ENCODE data around the gene SLC24A3.

The SLC24A3 gene

GRCh38 chr20:19335916-19336315 is 123.5 kb downstream of the SLC24A3 start:
- no peak for TF ChIP-seq CTCF (IDR thresholded peaks at IDR 0.05; ENCODE audit: insufficient read depth, low read length, poor library complexity, severe bottlenecking)
- DNase-seq (ENCODE audit: extremely low read depth, insufficient read length): no peak

DNA sequence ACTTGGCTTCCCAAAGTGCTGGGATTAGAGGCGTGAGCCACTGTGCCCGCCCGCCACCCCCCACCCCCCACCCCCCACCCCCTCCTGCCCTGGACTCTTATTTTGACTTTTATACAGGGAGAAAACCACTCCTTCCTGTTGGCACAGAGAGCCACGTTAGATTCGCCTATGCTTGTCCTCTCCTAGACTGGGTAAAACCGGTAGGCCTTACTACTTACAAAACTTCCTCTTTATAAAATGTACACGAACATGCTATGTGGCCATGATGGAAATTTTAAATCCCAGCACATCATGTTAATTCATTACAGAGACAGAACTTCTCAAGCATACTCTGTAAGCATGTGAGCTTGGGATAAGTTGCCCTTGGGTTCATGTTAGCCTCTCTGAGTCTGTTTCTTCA is 124.2 kb downstream of the SLC24A3 start:
- DNase-seq (ENCODE audit: extremely low read depth, insufficient read length): no peak
- Histone ChIP-seq H3K4me3 (replicated peaks; ENCODE audit: low read depth, low read length) (no peak overlapping the region), H3K36me3 (ENCODE audit: control insufficient read depth, insufficient read depth, low read length) (no peaks in the 10 kb centered on the region), H3K27me3 (replicated peaks; ENCODE audit: control insufficient read depth, insufficient read depth, low read length) (peaks cover 2% of the 10 kb centered on the region; the same call in 1 of the 2 replicates)
- TF ChIP-seq CTCF (IDR thresholded peaks at IDR 0.05; ENCODE audit: insufficient read depth, low read length, poor library complexity, severe bottlenecking): no peak

More at GRCh38 chr20:19335916-19336315, 123.5 kb downstream of the SLC24A3 start:
- Histone ChIP-seq H3K36me3 (ENCODE audit: control insufficient read depth, insufficient read depth, low read length) (no peaks in the 10 kb centered on the region), H3K27me3 (replicated peaks; ENCODE audit: control insufficient read depth, insufficient read depth, low read length) (peaks cover 2% of the 10 kb centered on the region; the same call in 1 of the 2 replicates), H3K4me3 (replicated peaks; ENCODE audit: low read depth, low read length) (no peak overlapping the region)

DNA sequence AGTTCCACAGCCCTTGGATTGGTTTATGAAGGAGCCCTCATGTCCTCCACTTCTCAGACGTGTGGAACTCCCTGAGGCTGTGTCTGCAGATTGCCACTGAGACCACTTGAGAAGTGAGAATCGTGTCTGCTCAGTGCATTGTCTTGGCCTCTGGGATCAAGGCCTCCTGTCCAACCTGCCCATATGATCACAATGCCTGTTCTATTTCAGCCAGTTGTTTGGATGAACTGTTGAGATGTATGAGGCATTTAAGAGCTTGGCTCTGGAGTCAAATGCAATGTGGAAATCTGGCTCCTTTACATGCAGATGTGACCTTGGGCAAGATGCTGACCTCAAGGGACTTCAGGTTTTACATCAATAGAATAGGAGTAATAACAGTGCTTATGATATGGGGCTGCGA is 125.9 kb downstream of the SLC24A3 start:
- Histone ChIP-seq H3K36me3 (ENCODE audit: control insufficient read depth, insufficient read depth, low read length) (no peaks in the 10 kb centered on the region), H3K27me3 (replicated peaks; ENCODE audit: control insufficient read depth, insufficient read depth, low read length) (peaks cover 2% of the 10 kb centered on the region; the same call in 1 of the 2 replicates), H3K4me3 (replicated peaks; ENCODE audit: low read depth, low read length) (no peak overlapping the region)
- TF ChIP-seq CTCF (IDR thresholded peaks at IDR 0.05; ENCODE audit: insufficient read depth, low read length, poor library complexity, severe bottlenecking): no peak
- DNase-seq (ENCODE audit: extremely low read depth, insufficient read length): no peak

- TF ChIP-seq CTCF (IDR thresholded peaks at IDR 0.05; ENCODE audit: insufficient read depth, low read length, poor library complexity, severe bottlenecking): no peak
- no peak overlapping the region for H3K4me3 ChIP-seq (replicated peaks; ENCODE audit: low read depth, low read length)
- no peak for DNase-seq (ENCODE audit: extremely low read depth, insufficient read length)
- peaks cover 2% of the 10 kb centered on the region; the same call in 1 of the 2 replicates for H3K27me3 ChIP-seq (replicated peaks; ENCODE audit: control insufficient read depth, insufficient read depth, low read length)
- no peaks in the 10 kb centered on the region for H3K36me3 ChIP-seq (ENCODE audit: control insufficient read depth, insufficient read depth, low read length)
Measured at GRCh38 chr20:19338960-19339359, 126.5 kb downstream of the SLC24A3 start.

GRCh38 chr20:19341348-19342053 is 129.1 kb downstream of the SLC24A3 start:
- TF ChIP-seq CTCF (IDR thresholded peaks at IDR 0.05; ENCODE audit: insufficient read depth, low read length, poor library complexity, severe bottlenecking): no peak
- Histone ChIP-seq H3K27me3 (replicated peaks; ENCODE audit: control insufficient read depth, insufficient read depth, low read length) (no peaks in the 10 kb centered on the region), H3K4me3 (replicated peaks; ENCODE audit: low read depth, low read length) (no peak overlapping the region), H3K36me3 (ENCODE audit: control insufficient read depth, insufficient read depth, low read length) (no peaks in the 10 kb centered on the region)
- no peak for DNase-seq (ENCODE audit: extremely low read depth, insufficient read length)
